GM21526 (cell line): ENCODE results near the gene FBXO48.
"Not testable (repeated sequence)": the region's sequence is repeated elsewhere in the genome, so short reads cannot be mapped to it uniquely, and the experiment has no call there.

Experiments used
- ATAC-seq: cut with Tn5 transposase; IDR thresholded peaks from one replicate; pipeline ENCODE4 v1.9.1; 2021; ENCODE audit warnings: moderate library complexity; ENCODE audit not compliant: unreplicated experiment, low FRiP score

The FBXO48 gene

GRCh38 chr2:68467077-68467960, at the start of gene FBXO48, which contains the start of gene APLF:
Gene FBXO48 (minus strand): TSS chr2:68467294. CDS start chr2:68465145, 2,149 bp downstream.
Gene APLF (plus strand): TSS chr2:68467585. CDS start chr2:68467732, 147 bp downstream.
- peak; percentile 88 for ATAC-seq

- no peak for ATAC-seq
These were observed 49.2 kb upstream of the FBXO48 start for GRCh38 chr2:68516051-68516955.

GRCh38 chr2:68514316-68514929, 47.3 kb upstream of the FBXO48 start:
- no peak for ATAC-seq

- no peak for ATAC-seq
These were observed 45.9 kb upstream of the FBXO48 start for GRCh38 chr2:68512966-68513365.

GRCh38 chr2:68512326-68512725, 45.2 kb upstream of the FBXO48 start:
- no peak for ATAC-seq

- ATAC-seq: no peak
These were observed 39.1 kb upstream of the FBXO48 start for GRCh38 chr2:68506170-68506569.

- no peak for ATAC-seq
These were observed 38.6 kb upstream of the FBXO48 start for GRCh38 chr2:68505603-68506159.

GRCh38 chr2:68501768-68502167, 34.7 kb upstream of the FBXO48 start:
- no peak for ATAC-seq

GRCh38 chr2:68500649-68501048, 33.6 kb upstream of the FBXO48 start:
- ATAC-seq: no peak

GRCh38 chr2:68499133-68499532, 32.0 kb upstream of the FBXO48 start:
- no peak for ATAC-seq

- ATAC-seq: no peak
These were observed 24.5 kb upstream of the FBXO48 start for GRCh38 chr2:68491582-68491981.

GRCh38 chr2:68489282-68489681, 22.2 kb upstream of the FBXO48 start:
- no peak for ATAC-seq

GRCh38 chr2:68488605-68489004, 21.5 kb upstream of the FBXO48 start:
- ATAC-seq: not testable (repeated sequence)

- no peak for ATAC-seq
These were observed 20.8 kb upstream of the FBXO48 start for GRCh38 chr2:68487773-68488355.

GRCh38 chr2:68483011-68483410, 15.9 kb upstream of the FBXO48 start:
- ATAC-seq: no peak

GRCh38 chr2:68482296-68482820, 15.3 kb upstream of the FBXO48 start:
- no peak for ATAC-seq

- ATAC-seq: no peak
These were observed 11.6 kb upstream of the FBXO48 start for GRCh38 chr2:68478688-68479087.

GRCh38 chr2:68476454-68476853, 9.4 kb upstream of the FBXO48 start:
- no peak for ATAC-seq

- ATAC-seq: no peak
These were observed 8.5 kb upstream of the FBXO48 start for GRCh38 chr2:68475576-68475975.

GRCh38 chr2:68475110-68475509, 8.0 kb upstream of the FBXO48 start:
- no peak for ATAC-seq
